NCI-H1930 (cell line): ENCODE results near the gene PRR19.
"Not testable (repeated sequence)": the region's sequence is repeated elsewhere in the genome, so short reads cannot be mapped to it uniquely, and the experiment has no call there.

Experiments
- DNase-seq, 2 experiments: peaks; one replicate each; lab custom pipeline; 2025; lab: John Stamatoyannopoulos, UW

Gene PRR19, protein sequence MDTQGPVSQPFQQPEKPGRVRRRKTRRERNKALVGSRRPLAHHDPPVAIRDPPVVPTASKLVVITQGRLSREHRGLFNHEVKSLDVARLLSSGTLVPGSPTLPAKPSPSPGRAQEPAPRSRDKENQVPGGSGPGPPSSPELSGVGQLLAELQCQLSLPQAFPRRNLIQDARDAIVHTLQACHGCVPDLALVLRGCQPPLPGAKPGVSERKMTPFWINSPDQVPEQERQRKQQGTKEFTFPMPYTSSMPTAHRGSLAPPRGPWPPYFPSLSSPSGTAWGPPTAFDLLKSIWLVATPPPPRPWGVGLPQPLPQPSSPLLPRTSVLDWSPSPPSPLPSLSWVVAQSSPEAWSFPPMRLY

DNA sequence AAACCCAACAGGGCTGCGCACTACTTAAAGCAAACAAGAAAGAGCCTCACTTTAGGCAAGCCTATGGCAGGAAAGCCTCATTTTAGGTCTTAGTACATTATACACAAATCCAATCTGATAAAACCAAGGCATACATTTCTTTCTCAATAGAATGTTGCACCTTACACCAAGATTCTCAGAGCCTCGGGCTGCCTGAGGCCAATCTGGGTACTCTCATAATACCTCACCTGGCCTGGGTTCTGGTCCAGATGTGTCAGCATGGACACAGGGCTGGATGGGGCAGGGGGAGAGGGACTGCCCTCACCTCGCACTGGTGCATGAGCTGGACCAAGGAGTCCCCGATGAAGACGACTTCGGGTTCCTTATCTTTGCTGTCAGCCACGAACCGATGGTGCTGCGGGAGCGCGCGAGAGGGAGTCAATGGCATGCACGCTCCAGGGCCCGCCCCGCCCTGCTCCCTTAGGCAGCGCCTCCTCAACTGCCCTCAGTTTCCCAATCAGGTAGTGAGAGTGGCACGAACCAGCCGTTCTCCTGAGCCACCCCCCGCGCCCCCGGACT lies at the start of gene PRR19:
TSS of gene PRR19 (plus strand) at position 487 of the 558 bp plus-strand sequence. CDS start 7,453 bp downstream, outside the sequence.
- DNase-seq: no peak

DNA sequence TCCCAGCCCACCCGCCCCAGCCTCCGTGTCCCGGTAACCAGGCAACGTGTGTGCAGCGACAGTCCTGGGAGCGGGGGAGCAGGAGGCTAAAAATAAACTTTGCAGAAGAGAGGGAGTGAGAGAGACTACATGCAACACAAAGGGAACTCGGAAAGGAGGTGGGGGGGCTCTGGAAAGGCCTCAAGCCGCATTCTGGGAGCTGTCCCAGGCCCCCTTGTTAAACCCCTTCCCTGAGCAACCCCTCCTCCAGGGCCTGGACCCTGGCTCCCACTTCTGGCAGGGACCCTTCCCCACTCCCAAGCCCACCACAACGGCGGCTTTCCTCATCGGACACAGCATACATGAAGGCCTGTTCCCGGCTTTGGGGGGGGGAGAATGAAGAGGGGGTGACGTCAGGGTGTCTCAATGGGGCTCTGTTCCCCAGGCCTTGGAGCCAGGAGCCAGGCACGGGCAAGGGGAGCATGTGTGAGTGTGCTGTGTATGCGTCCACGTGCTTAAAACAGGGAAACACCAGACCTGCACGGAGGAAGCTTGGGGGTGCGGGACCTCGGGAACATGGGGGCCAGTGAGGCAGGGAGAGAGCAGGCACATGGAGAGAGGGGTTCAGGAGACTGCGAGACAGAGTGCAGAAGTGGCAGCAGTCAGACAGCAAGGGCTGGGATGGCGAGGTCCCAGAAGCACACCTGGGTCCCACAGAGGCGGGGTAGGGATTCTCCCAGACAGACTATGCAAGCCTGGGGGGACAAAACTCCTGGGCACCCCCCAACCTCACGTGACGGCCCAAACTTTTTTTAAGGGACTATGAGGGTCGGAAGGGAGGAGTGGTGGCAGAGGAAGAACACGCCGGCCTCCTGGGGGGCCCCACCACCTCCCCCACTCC lies 49.3 kb upstream of the PRR19 start:
- DNase-seq: no peak

DNA sequence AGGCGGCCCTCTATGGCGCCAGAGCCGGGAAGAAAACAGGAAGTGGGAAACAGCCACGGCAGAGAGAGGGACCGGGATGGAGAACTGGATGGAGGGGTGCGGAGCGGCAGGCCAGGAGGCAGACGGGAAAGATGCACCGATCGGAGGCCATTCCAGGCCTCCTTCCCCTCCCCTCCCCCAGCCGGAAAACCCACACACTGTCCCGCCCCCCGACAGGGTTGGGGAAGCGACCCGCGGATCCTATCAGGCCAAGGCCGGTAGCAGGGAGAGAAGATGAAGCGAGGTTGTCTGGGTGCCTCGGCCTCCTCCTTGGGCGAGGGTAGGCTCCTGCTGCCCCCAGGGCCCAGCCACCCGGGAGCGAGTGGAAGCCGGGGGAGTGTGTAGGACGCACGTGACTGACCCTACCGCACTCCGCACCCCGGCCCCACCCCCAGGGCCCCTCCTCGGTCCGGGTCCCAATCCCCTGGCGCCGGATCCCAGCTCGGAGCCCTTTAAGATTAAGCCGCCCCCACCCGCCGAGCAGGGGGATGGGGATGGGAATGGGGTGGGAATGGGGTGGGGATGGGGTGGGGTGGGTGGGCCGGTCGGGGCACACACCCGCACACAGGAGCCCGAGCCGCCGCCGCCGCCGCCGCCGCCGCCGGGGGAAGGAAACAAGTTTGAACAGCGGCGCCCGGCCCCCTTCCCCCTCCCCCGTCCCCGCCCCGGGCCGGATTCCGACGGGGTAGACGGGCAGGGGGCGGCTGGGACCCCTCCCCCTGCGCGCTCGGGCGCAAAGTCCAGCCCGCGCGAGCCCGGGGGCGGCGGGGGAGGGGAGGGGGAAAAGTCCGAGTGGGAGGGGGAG lies 48.5 kb upstream of the PRR19 start:
- DNase-seq: peak in 1 of 2 experiments; percentile 28

DNA sequence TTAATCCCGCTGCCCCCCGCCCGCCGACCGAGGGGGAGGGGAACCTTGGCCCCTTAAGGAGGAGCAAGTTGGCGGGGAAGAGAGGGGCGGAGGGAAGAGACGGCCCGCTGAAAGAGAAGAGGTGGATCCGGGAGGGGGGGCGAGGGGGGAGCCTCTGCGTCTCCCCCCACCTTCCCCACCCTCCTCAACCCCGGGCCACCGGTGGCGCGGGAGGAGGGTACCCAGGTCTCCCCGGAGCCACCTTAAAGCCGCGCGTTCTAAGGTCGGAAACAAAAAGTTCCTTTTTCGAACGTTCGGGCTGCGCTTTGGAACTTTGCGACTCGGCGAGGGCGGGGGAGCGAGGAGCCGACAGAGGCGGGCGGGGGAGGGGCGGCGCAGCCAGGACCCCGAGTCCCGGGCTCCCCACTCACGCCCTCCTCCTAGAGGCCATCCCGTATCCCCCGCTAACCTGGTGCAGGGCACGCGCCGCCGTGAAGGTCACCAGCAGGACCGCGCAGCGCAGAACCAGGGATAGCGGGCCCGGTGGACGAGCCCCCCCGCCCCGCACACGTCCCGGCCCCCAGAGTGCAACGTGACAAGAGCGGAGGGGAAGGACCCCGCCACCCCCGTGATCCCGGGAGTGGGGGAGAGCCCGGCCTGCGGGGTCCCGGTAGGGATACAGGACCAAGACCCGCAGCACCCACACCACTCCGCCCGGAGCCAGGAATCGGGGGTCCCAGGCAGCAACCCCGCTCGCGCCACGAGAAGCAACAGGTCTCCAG lies 47.7 kb upstream of the PRR19 start:
- DNase-seq: peak in 1 of 2 experiments; percentile 45

DNA sequence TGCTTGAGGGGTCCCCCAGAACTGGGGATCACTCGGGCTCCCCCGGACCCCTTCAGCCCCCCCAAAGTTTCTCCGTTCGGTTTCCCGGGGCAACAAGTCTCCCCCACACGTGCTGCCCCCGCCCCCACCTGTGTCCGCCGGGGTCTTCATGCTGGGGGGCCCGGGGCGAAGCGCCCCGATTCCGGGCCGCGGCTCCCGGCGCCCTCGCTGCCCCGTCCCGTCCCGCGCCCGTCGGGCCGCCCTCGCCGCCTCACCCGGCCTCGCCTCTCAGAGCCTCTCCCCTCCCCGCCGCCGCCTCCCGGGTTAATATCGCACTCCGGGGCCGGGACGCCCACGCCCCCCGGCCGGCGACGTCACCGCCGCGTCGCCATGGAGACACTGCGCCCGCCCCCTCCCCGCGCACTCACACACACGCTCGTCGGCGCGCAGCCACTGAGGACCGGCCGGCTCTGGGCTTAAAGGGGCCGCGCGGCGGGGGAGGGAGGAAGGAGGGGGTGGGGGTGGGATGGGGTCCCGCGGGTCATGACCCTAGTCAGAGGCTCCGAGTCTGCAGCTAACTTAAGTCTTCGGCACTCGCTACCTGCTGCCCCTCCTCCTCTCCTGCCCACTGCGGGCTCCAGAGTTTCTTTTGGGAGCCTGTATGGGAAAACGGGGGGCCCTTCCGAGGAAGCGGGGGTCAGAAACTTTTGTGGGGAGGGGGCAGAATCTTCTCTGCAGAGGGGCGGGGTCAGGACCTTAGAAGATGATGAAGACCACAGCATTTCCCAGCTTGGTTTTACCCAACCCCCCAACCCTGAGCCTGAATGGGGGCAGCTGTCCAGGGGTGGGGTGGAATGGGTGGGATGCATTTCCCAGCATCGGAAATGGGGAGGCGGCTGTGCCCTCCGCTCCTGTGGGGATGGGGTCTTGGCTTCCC lies 46.8 kb upstream of the PRR19 start, which contains the start of gene ERF:
TSS of gene ERF (minus strand) at position 279 of the 916 bp plus-strand sequence. CDS start at position 150, 129 bp downstream.
- DNase-seq: peak; percentile 88 to 94

DNA sequence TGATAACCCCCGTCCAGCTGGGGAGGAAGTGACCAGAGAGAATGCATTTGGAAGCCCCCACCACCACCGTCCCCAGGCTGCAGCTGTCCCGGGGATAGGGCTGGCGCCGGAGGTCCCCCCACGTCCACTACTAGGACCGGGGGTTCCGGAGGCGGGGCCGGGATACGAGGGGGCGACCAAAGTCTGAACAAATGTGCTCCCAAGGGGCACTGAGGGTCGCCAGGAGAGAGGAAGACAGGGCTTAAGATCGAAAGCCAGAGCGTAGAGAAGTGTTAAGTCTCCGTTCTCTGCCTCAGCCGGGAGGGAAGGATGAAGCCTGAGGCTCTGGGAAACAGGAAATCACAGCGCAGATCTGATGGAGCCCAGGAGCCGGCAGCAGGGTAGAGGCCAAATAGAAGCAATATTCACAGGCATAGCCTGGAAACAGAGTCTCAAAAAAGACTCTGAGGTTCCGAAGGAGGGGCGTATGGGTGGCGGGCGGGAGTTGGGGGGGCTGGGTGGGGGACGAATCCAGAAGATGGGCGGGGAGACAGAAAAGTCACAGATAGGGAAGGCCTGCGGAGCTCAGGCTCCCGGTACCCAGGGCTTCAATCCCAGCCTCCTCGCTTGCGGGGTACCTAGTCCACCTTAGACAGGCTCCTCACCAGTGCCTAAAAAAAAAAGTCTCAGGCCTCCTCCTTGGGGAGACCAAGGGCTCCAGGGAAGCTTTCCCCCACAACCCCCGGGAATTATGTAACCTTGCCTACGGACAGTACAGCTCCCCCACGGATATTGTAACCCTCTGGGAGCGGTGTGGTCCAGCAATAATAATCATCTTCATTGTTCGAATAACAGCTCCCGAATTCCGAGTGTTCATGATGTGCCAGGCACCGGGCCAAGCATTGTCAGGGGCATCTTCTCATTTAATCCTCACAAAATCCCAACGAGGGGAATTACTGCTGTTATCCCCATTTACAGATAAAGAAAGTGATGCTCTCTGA lies 45.9 kb upstream of the PRR19 start:
- DNase-seq: peak in 1 of 2 experiments; percentile 27

DNA sequence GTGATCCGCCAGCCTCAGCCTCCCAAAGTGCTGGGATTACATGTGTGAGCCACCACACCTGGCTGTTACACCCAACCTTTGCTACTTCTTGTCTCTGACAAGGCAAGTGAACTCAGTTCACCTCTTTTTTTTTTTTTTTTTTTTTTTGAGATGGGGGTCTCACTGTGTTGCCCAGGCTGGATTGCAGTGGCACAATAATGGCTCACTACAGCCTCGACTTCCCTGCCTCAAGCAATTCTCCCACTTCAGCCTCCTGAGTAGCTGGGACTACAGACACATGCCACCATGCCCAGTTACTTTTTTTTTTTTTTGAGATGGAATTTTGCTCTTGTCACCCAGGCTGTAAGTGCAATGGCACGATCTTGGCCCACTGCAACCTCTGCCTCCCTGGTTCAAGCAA lies 44.1 kb upstream of the PRR19 start:
- not testable (repeated sequence) for DNase-seq

DNA sequence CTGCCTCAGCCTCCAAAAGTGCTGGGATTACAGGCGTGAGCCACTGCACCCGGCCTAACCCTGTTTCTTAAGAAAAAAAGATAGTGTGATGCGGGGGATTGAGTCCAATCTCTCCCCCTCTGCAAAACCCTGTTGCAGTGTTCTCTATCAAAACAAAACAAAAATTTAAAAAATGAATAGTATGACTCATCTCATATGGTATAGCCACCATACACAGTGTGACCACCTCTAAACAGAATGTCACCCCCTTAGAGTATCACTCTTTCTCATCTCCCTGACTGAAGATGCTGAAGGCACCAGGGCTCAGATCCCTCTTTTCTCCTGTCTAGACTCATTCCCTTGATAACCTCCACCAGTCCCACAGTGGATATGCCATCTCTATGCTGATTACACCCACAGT lies 40.2 kb upstream of the PRR19 start:
- no peak for DNase-seq

DNA sequence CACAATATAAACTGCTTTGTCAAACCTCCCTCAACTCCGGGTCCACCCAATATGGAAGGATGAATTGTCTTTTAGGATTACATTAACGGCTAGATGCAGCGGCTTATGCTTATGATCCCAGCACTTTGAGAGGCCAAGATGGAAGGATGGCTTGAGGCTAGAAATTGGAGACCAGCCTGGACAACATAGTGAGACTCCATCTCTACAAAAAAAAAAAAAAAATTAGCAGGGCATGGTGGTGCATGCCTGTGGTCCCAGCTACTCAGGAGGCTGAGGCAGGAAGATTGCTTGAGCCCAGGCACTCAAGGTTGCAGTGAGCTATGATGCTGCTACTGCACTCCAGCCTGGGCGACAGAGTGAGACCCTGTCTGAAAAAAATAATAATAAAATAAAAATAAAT lies 35.8 kb upstream of the PRR19 start:
- not testable (repeated sequence) for DNase-seq

DNA sequence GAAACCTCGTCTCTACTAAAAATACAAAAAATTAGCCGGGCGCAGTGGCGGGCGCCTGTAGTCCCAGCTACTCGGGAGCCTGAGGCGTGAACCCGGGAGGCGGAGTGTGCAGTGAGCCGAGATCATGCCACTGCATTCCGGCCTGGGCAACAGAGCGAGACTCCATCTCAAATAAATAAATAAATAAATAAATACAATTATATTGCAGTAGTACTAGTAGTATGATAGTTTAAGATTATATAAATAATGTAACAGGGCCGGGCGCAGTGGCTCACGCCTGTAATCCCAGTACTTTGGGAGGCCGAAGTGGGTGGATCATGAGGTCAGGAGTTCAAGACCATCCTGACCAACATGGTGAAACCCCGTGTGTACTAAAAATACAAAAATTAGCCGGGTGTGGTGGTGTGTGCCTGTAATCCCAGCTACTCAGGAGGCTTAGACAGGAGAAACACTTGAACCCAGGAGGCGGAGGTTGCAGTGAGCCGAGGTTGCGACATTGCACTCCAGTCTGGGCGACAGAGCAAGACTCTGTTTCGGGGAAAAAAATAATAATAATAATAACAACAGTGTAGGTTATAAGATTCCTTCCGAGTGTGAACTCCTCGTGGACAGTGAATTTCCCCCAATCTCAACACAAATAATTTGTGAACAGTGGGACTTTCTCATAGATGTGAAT lies 34.9 kb upstream of the PRR19 start:
- DNase-seq: not testable (repeated sequence)

DNA sequence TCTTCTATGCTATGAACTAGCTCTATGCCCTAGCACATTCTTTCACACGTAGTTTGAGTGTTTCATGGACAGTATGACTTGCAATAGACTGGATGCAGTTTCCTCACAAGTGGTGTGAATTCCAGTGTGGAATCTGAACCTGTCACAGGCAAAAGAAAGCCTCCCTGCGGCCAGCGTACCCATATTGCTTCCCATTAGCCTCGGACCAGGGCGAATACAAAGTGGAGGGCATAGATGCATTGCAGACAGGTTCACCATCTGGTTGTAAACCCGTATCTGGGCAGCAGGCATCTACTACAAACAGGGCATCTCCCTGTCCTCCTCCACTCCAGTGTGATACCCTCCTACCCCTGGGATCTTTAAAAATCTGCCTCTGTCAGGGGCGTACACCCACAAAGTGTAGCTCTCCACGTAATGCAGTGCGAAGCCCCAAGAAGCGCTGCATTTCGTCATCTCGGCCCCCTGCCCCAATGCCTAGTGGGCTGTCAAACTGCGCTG lies 34.2 kb upstream of the PRR19 start:
- no peak for DNase-seq

DNA sequence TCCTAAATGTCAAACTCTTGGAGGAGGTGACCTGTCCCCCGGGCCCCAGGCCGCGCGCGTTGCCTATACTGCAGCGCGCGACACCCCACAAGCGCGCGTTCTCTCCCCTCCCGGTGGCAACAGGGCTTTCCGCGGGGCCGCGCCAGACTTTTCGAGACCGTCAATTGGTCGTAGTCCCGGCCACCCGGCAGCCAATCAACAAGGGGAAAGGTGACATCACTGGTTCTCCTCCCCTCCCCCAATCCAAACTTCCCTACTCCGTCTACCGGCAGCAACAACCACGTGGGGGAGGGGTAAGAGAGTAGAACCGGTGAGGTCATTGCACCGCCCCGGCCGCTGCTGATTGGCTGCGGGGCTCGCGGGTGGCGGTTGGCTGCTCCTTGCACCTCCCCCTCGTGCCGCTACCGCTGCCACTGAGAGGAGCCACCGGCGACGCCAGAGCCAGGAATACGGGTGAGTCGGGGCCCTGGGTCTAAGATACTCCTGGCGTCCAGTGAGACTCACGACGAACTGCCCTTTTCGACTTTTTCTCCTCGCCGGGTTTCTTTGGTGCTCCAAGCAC lies 33.7 kb upstream of the PRR19 start:
- peak; percentile 99 for DNase-seq

DNA sequence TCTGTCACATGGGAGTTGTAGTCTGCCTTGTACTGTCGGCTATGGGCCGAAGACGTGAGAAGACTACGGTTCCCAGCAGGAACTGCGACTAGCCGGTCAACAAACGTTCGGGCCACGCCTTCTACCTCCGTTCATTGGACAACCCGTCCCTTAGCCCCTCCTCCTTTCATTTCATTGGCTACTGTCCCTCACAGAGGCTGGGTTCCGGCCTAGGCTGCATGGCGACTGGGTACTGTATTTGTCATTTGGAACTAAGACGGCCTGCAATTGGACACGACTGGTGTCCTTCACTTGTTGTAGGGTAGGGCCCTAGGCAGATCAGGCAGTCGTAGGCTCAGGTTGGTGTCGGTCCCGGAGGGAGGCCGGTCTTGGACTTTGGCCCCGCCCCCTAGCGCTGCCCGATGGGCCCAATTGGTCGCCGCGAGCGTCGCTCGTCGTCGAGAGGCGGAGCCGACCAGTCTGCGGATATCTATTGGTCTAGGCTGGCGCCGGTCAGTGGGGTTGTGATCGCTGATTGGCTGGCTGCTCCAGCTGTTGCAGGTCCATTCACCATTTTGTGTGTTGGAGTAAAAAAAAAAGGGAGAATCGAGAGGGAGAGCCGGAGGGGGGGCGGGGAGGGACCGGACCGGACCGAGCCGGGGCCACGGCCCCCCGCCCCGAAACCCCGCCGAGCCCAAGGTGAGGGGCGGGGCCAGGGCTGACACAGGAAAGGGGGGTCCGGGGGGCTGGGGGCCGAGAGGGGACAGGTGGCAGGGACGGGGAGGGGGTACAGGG lies 33.0 kb upstream of the PRR19 start, which contains the start of gene CIC:
TSS of gene CIC (plus strand) at position 549 of the 774 bp plus-strand sequence. CDS start 2,532 bp downstream, outside the sequence.
- DNase-seq: peak; percentile 100

DNA sequence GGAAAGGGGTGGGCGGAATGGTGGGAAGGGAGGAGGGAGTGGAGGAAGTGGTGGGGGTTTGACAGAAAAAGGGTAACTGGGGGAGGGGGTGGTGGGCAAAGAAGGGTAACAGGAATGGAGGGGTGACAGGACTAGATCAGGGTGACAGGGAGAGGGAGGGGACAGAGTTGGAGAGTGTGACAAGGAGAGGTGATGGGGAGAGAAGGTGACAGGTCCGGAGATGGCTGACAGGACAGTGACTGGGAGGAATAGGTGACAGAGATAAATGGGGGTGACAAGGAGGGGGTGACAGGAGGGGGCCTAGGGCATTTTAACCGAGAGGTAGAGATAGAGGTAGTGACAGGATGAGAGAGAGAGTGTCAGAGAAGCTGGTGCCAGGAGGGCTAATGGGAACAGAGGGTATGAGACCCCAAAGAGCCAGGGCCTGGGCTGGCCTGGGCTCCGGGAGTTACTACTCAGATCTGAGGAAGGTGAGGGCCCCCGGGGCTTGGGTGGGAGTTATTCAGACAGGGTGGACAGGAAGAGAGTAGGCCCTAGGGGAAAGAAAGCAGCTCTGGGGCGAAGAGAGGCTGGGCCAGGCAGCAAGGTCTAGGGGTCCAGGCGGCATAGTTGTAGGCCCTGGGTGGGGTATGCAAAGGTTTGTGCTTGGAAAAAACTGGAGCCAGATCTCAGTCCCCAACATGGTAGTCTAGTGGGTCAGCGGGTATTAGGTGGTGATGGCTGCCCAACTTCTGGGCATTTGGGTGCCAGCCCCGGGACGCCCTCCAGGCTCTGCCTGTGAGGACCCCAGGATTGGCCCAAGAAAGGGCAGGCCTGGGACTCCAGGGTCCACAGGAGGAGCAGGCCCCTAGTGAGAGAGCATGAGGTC lies 32.2 kb upstream of the PRR19 start:
- DNase-seq: no peak

DNA sequence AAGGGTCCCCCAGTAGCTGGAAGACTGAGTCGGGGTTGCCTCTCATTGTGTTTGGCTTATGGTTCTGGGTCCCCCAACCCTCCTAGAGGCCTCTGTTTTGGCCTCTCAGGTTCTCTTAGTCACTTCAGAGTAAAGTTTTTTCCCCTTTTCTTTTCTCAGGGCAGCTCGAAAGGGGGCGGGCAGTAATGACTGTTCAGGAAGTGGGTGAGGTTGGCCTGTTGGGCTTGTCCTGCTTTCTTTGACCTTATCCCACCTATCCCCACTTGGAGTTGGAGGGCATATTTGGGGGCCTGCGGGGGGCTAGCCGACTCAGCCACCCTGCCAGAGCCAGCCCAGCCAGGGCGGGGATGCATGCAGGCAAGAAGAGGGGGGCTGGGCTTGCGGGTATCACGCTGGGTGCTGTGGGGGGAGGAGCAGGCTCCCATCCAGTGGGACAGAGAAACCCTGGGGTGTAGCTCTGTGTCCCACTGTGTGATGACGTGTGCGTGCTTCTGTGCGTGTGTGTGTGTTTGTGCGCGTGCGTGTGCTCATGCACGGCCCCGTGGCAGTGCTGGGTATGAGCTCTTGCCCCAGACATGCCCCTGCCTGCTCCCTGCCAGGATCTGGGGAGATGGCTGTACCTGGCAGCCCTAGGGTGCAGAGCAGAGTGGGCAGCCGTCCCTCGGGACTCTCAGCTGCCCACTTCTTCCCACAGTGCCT lies 31.4 kb upstream of the PRR19 start:
- no peak for DNase-seq
